OCI-LY3 (cell line): ENCODE results near the gene NR1D1.

Experiments used
- CTCF ChIP-seq: fragments of 200-600, 300-600 bp; sonication (generic); IDR thresholded peaks from 2 replicates; pipeline ENCODE4 v1.5.1; 2014; ENCODE audit warnings: antibody characterized with exemption, low read length, low read depth
- EZH2phosphoT487 ChIP-seq: fragments of 200-600 bp; shearing (Covaris generic); IDR thresholded peaks from 2 replicates; pipeline ENCODE4 v1.6.1; 2018; ENCODE audit warnings: antibody characterized with exemption, mixed run types, low read depth

- no peak for TF ChIP-seq CTCF
- TF ChIP-seq EZH2phosphoT487: no peak
Observed at GRCh38 chr17:40063187-40063771, 37.1 kb downstream of the NR1D1 start.
